Middle frontal gyrus (tissue), 1 donor: Measurements from ENCODE around the gene MRTFA.
"Not testable (repeated sequence)": the region's sequence is repeated elsewhere in the genome, so short reads cannot be mapped to it uniquely, and the experiment has no call there.

Experiments
- DNase-seq: peaks from one replicate; pipeline ENCODE4 v3.0.0-alpha.2; 2015; ENCODE audit warnings: low spot score; ENCODE audit errors: extremely low spot score

Gene MRTFA

GRCh38 chr22:40399621-40400020 lies 236.9 kb downstream of the MRTFA start:
- no peak for DNase-seq

- no peak for DNase-seq
Observed at GRCh38 chr22:40397396-40397795, 239.1 kb downstream of the MRTFA start.

DNA sequence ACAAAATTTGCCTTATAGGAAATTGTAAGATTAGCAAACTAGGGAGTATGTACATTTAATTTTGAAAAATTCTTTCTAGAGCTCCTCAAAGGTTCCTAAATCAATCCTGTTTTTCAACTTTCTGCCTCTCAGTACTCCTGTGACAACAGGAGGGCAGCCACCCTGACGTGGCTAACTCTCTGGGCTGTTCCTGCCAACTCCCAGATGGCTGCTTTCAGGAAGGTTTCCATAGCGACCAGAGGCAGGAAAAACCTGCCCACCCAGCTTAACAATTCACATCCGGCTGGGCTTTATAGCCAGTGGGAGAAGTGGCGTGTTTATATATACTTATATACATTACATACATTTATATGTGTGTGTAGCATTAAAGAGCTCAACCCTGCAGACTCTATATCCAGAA lies 239.6 kb downstream of the MRTFA start:
- DNase-seq, result no peak

DNA sequence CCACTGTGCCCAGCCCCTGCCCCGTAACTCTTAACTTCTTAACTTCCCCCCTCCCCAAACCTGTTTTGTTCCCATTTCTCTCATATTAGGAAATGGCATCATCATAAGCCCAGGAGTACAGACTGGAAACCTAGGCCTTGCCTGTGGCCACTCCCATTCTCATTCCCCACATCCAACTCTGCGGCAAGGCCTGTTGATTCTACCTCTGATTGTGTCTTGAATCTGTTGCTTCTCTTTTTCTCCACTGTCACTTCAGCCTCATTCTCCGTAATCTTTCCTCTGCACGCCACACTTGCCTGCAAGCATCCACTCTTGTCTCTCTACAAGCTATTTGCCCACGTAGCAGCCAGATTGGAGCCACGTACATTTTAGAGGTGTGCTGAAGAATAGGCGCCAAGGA lies 240.9 kb downstream of the MRTFA start:
- DNase-seq, result no peak

DNA sequence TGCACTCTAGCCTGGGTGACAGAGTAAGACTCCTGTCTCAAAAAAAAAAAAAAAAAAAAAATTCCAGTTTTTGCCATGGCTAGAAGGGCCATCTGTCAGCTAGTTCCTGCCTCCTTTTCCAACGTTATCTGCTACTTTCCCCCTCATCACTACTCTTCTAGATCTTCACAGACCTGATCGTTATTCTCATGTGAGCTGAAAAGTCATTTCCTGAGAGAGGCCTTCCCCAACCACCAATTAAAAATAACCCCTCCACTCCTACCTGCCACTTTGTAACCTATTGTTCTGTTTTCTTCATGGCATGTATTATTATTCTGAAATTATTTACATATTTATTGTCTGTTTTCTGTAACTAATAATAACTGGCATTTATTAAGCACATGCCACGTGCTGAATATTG lies 241.9 kb downstream of the MRTFA start:
- no peak for DNase-seq

GRCh38 chr22:40392618-40393017 lies 243.9 kb downstream of the MRTFA start:
- no peak for DNase-seq

DNA sequence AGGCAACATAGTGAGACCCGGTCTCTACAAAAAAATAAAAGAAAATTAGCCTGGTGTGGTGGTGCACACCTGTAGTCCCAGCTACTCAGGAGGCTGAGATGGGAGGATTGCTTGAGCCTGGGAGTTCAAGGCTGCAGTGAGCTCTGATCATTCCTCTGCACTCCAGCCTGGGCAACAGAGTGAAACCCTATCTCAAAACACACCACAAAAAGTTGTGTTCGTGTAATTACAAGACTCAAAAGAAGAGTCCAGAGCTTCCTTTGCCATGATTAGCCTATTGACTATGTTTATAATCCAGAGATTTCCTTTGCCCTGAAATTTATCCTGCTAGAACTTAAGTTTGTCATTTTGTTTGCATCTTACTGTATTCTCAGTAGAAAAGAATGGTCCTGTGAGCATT lies 245.1 kb downstream of the MRTFA start:
- DNase-seq, result no peak

DNA sequence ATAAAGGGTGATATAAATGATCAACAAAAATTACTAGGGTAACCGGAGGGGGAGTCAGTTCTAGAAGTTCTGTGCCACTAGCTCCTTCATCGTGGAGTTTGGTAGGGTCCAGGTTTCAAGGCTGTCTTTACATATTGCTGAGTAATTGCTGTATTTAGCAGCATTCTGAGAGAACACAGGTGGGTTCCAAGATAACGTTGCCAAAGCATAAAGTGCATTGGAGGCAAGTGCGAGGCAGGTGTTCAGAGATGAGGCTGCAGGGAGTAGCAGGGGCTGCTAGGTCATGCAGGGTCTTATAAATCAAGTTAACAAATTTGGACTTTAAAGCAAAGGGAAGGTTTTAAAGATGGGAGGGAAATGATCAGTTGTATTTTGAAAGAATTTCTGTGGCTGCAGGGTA lies 248.3 kb downstream of the MRTFA start:
- no peak for DNase-seq

- no peak for DNase-seq
Observed at GRCh38 chr22:40387746-40388145, 248.8 kb downstream of the MRTFA start.

DNA sequence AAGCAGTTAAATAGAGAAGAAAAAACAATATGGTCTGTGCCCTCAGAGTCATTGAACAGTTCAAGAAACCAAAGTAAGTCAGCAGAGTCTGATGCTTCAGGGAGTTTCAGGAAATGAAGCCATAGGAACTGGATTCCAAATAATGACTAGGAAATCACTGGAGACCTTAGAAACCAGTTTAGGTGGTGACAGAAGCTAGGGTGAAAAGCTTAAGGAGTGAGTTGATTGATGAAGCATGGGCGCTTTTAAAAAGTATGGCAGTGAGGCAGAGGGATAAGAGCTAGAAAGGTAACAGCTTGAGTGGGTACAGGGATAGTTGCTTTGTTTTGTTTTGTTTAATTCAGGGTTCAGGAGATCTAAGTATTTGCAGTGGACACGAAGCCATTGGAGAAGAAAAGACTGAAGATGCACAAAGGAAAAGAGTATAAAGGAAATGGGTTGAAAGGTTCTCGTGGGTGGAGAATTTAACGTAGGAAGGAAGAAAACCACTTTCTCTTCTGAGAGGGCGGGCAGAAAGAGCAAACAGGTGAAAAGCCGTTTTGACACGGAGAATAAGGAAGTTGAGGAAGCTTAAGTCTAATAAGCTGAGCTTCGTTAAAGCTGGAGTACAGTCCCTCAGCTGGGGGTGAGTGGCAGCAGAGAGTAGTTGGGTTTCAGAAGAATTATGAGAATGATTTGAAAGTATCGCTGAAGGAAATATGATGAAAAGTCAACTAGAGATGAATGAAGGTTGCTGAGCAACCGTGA lies 251.3 kb downstream of the MRTFA start:
- DNase-seq, result no peak

GRCh38 chr22:40383905-40384304 lies 252.6 kb downstream of the MRTFA start:
- DNase-seq, result no peak

GRCh38 chr22:40381461-40381860 lies 255.1 kb downstream of the MRTFA start:
- no peak for DNase-seq

DNA sequence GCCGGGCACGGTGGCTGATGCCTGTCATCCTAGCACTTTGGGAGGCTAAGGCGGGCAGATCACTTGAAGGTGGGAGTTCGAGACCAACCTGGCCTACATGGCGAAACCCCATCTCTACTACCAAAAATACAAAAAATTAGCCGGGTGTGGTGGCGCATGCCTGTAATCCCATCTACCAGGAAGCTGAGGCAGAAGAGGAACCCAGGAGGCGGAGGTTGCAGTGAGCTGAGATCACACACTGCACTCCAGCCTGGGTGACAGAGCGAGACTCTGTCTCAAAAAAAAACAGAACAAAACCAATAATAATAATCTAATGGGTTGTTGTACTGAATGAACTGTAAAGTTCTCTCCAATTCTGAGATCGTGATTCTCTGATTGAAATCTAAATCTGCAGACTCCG lies 258.1 kb downstream of the MRTFA start:
- not testable (repeated sequence) for DNase-seq

DNA sequence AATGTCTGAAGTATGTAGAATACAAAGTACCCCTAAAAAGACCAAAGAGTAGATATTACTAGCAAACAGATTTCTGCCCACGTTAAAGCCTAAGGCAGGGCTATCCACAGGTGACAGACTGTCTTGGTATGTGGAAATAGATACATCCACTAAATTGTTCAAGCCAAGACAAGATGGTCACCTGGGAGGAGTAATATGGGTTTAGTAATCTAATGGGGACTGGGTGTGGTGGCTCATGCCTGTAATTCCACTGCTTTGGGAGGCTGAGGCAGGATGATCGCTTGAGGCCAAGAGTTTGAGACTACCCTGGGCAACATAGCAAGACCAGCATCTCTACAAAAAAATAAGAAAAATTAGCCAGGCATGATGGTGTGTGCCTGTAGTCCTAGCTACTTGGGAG lies 258.6 kb downstream of the MRTFA start:
- no peak for DNase-seq

DNA sequence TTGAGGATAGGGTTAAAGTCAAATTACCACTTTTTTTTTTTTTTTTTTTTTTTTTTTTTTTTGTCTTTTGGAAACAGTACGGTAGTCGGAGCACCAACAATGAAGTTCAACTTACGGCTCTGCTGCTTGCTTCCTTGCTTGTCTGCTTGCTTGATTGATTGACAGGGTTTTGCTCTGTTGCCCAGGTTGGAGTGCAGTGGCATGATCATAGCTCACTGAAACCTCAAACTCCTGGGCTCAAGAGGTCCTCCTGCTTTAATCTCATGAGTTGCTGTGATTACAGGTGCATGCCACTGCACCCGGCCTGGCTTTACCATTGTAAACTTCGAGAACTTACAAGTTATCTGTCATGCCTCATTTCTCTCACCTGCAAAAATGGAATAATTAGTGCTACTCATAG lies 260.4 kb downstream of the MRTFA start:
- no peak for DNase-seq

GRCh38 chr22:40374567-40374966 lies 262.0 kb downstream of the MRTFA start:
- DNase-seq, result no peak

- DNase-seq, result no peak
Observed at GRCh38 chr22:40368836-40369235, 267.7 kb downstream of the MRTFA start.

GRCh38 chr22:40368016-40368415 lies 268.5 kb downstream of the MRTFA start:
- DNase-seq, result no peak

- no peak for DNase-seq
Observed at GRCh38 chr22:40367342-40367741, 269.2 kb downstream of the MRTFA start.

DNA sequence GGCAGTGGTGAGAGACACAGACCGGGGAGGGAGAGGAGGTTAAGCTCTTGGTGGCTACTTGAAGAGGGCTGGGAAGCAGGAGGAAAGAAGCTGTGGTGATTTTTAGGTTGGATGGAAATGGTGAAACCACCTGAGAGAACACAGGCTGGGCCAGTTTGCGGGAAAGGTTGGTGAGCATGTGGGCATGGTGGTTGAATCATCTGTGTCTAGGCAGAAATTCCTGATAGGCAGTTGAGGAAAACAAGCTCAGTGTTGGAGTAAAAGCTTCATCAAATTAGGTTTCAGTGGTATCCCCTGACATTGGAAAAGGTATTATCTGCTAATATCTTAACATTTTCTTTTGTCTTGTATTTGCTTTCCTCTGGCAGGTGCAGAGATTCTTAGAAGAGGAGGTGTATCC lies 270.5 kb downstream of the MRTFA start:
- DNase-seq, result no peak

DNA sequence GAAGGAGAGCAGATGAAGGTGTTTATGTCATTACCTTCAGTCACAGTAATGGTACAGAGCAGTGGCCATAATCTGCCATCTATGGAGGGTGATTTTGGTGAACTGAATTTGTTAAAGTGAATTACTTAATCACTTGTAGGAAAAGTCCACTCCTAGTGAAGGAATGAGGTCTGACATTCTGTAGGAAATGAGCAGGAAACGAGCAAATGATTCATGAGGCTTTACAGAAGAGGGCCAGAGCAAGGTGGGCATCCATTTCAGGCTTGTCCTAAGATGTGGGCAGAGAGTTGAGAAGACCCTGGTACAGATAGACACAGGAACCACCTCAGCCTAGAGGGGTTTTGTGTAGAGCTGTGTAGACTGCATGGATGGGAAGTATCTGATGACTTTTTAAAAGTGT lies 272.1 kb downstream of the MRTFA start:
- no peak for DNase-seq

DNA sequence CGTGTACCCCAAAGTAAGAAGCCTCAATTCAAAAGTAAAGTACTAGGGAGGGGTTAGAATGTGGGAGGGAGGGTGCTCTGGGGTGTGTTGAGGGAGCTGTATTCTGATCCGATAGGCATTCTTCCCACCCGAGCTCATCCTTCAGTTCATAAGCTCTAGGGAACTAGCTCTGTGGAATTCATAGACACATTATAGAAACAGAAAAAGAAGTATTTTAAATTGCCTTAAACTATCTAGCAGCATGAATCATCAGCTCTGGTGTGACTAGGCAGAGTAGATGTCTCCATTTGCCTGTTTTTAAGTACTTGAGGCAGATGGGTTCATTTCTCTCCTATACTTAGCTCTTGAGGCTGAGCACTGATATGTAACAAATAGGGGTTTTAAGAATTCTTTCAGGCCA lies 273.5 kb downstream of the MRTFA start:
- DNase-seq, result no peak

- no peak for DNase-seq
Observed at GRCh38 chr22:40361100-40361499, 275.4 kb downstream of the MRTFA start.
